Measurements from ENCODE around the gene ACP1.

The ACP1 gene

DNA sequence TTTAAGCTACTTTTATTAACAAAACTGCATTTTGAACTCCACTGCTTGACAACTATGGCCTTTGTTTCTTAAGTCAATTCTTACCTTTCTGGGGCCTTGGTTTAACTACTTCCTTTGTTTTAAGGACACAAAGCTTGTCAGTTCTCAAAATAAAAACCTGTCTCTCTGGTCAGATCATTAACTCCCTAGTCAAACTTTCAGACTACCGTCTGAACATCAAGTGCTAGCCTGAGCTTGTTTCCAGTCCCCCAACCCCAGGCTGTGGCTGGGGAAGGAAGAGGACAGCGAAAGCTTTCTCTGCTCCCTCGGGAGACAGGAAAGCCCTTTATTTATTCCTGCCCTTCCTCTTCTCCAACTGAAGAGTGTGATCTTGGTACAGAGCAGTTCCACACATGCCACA is 2.6 kb upstream of the ACP1 start:
- TF ChIP-seq, protein P1, sequence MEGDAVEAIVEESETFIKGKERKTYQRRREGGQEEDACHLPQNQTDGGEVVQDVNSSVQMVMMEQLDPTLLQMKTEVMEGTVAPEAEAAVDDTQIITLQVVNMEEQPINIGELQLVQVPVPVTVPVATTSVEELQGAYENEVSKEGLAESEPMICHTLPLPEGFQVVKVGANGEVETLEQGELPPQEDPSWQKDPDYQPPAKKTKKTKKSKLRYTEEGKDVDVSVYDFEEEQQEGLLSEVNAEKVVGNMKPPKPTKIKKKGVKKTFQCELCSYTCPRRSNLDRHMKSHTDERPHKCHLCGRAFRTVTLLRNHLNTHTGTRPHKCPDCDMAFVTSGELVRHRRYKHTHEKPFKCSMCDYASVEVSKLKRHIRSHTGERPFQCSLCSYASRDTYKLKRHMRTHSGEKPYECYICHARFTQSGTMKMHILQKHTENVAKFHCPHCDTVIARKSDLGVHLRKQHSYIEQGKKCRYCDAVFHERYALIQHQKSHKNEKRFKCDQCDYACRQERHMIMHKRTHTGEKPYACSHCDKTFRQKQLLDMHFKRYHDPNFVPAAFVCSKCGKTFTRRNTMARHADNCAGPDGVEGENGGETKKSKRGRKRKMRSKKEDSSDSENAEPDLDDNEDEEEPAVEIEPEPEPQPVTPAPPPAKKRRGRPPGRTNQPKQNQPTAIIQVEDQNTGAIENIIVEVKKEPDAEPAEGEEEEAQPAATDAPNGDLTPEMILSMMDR (IDR thresholded peaks at IDR 0.05; ENCODE audit: low read depth, low read length): no peak
- no peak overlapping the region for H3K4me3 ChIP-seq (ENCODE audit: low read depth, low read length)

DNA sequence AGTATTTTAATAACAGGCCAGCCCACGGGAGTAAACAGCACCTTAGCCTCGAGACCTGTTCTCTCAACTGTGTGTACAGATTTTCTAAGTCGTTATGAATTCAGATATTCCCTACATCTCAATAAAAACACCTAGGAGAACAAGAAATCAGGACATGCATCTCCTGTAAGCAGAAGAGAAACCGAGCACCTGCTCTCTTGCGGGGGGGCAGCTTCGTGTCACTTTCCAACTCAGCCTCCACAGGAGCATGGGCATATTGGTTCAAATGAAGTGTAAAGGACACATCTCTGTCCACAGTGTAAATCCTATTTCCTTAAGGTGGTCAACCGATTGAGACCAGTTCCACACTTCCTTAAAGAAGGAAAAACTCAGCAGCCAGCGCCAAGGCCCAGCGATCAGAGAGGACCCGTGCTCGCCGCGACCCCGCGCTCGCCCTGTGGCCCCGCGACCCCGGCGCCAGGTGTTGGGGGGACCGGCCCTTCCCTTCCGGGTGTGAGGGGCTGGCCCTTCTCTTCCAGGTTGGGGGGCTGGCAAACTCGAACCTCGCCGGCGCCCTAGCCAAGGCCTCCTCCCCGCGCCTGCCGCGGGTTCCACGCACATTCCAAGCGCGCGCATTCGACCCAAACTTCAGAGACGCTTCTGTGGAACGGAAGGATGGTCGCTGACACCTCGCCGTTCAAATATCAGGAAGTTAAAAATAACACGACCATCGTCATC is 1.6 kb upstream of the ACP1 start:
- peak overlapping the region; percentile 92; the same call in 1 of the 2 replicates for H3K4me3 ChIP-seq (ENCODE audit: low read depth, low read length)
- TF ChIP-seq, protein P1 (IDR thresholded peaks at IDR 0.05; ENCODE audit: low read depth, low read length): no peak

DNA sequence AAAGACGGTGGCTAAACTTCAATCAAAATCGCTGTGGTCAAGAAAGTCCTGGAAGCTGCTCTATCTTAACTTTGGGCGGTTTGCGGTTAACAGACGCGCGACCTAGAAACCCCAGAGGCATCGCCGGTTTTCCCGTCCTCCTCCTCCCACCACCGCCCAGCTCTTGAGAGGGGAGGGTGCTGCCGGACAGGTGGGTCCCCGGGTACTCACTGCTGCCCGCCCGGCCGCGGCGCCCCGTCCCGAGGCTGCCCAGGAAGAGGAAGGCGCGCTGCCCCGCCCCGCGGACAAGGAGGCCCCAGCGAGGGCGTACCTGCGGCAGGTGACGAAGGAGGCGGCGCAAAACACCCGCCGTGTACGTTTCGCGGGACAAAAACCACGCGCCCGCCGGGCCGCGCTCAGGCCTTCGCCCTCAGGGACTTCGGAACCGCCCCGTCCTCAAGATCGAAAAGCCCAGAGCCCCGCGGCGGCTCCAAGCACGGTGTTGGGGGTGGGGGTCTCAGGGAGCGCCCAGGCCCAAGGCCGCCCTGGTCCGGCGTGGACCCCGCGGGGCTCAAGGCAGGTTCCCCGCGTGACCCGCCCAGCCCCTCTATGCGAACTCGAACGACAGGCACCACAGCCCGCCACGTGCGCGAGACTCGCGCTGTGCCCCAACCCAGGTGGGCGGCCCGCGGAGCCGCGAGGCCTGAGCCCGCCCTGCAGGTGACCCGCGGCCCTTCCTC is 814 bp upstream of the ACP1 start, which contains the start of gene SH3YL1:
Gene SH3YL1 (minus strand): TSS at position 259 of the 719 bp plus-strand sequence. CDS start 48 bp downstream, at position 211.
- TF ChIP-seq, protein P1 (IDR thresholded peaks at IDR 0.05; ENCODE audit: low read depth, low read length): no peak
- H3K4me3 ChIP-seq (ENCODE audit: low read depth, low read length): peak within 1 kb of the TSS; percentile 92

DNA sequence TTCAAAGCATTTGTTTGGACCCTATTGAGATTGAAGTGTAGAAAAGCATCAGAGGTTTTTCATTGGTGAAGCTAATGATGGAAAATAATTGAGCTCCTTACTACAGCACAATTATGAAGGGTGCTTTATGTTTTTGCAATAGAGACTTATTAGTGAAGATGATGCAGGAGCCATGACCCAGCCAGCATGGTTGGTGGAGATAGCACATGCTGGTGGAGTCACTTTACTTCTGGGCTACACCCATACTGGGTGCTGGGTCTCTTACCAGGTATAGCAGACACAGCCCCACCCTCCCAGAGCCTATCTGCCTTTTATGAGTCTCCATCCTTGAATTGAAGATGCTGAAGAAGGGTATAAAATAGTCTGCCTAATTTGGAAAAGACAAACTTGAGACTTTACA is 3.6 kb downstream of the ACP1 start:
- H3K4me3 ChIP-seq (ENCODE audit: low read depth, low read length): no peak overlapping the region
- TF ChIP-seq, protein P1 (IDR thresholded peaks at IDR 0.05; ENCODE audit: low read depth, low read length): no peak

DNA sequence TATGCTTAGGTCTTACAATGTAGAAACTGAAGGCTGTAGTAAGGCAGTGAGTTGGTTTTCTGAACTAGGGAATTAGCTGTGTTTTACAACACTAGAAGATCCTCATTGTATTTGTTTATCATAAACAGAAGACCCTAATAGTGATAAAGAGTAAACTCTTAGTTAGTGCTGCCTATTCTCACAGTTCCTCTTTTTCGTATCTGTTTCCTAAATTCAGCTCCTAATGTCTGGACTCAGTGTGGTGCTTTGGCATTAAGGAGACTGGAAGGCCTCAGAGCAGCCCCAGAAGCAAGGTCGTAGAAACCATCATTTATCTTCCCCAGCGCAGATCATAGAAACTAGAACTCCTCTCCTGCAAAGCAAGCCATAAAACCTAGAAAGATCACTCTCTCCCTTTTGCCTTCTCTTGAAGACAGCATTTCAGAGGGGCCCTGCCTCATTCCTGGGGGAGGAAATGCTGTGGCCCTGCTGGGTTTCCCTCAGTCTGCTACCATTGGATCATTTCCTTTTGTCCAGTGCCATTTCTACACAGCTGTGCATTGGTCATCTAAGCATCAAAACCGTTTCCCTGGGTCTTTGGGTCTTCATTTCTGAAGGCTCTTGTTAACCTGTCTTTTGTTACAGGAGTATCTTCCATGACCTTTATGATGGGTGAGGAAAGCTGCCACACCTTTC is 4.7 kb downstream of the ACP1 start:
- no peak overlapping the region for H3K4me3 ChIP-seq (ENCODE audit: low read depth, low read length)
- TF ChIP-seq, protein P1 (IDR thresholded peaks at IDR 0.05; ENCODE audit: low read depth, low read length): no peak

DNA sequence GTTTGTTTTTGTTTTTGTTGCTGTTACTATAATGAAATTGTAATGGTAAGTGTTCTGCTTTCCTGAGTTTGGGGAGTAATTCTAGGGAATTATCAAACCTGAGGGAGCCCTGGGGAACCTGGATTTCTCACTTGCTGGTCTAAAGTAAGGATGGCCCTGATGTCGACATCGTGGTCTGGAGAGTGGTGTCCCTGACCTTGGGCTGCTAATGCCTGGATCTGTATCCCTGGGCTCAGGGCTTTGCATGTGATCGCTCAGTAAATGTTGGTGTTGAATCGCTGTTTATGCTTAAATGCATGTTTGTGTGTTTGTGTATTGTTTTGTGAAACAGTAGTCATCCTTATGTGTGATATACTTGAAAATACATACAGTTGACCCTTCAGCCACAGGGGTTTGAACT is 6.1 kb downstream of the ACP1 start:
- H3K4me3 ChIP-seq (ENCODE audit: low read depth, low read length): no peak overlapping the region
- TF ChIP-seq, protein P1 (IDR thresholded peaks at IDR 0.05; ENCODE audit: low read depth, low read length): no peak

Data from WI38 (cell line).